GM19395 (cell line): ENCODE data around the gene GNAQ.

Source experiments
- ATAC-seq: cut with Tn5 transposase; IDR thresholded peaks from one replicate; pipeline ENCODE4 v1.9.1; 2021; ENCODE audit warnings: mild to moderate bottlenecking, moderate library complexity; ENCODE audit not compliant: unreplicated experiment

GNAQ gene

DNA sequence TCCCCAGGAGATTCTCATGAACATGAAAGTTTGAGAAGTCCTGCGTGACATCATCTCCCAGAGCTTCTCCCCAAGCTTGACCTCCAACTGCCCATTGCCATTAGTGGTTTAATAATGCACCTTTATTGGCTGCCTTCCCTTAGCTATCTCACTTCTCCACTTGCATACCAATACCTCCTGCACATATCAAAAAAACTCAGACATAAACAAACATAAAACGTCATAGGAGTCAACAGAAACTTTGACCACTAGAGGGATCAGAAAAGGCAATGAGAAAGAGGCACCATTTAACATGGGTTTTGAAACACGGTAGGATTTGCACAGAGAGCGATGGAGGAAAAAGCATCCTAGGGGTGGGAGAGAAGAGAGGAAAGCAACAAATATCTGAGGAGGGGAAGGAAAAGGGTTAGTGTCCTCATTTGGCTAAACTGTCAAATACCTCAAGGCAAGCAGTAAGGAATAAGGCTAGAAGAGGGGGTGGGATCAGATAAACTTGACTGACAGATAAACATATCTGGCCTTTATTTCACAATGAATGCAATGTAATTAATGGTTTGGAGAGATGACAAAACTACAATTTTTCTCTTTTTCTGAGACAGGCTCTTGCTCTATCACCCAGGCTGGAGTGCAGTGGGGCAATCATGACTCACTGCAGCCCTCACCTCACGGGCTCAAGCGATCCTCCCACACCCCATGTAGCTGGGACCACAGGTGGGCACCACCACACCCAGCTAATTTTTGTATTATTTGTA lies 27.0 kb downstream of the GNAQ start:
- no peak for ATAC-seq

- no peak for ATAC-seq
These were observed 27.9 kb downstream of the GNAQ start for GRCh38 chr9:78003730-78004129.

GRCh38 chr9:78001946-78002731 lies 29.5 kb downstream of the GNAQ start:
- ATAC-seq = no peak

DNA sequence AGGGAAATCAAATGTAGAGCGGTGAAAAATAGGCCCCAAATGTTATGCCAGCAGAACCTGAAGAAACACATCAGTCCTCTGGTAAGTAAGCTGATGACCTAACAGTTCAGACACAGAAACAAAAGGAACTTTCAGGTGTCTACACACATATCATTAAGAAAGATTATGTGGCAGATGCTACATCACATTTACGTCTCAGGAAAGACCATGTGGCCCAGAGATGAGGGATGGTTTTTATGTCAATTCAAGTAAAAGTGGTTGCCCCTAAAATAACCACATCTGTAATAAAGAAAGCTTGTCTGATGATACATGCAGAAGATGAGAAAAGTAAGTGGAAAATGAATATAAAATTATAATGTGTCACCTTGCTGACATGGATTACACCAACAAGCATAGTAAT lies 31.4 kb downstream of the GNAQ start:
- no peak for ATAC-seq

- ATAC-seq = no peak
These were observed 32.4 kb downstream of the GNAQ start for GRCh38 chr9:77999231-77999631.

GRCh38 chr9:77997611-77998284 lies 33.9 kb downstream of the GNAQ start:
- no peak for ATAC-seq

DNA sequence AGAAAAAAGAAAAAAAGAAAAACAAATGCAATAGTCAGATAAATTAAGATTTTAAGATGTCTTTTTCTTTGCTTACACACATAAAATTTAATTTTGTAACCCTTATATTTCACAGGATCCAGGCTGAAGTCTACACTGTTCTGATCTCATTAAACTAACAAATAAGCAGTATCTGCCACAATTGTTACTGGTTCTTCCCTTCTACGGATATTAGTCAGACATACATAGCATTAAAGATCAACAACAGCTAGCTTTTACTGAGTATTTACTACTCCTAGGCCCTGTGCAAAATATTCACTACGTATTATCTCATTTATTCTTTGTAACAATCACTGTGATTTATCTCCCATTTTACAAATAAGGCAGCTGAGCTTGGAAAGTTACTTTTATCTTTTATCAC lies 34.9 kb downstream of the GNAQ start:
- no peak for ATAC-seq

DNA sequence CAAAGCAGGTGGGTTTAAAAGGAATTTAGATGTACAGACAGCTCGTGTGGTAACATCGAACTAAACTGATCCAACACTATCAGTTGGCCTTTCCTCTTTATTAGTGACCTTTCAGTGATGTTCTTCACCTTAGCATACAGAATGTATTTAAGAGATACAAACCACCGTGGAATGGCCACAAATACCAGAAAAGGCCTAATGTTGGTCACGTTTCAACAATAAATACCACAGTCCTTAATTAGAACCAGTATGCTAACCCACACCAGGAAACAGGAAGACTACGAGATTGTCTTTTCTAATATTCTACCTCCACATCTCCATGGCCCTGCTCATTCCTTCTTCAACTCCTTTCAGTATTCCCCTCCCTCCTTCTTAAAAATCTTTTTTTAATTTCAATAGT lies 40.4 kb downstream of the GNAQ start:
- ATAC-seq = no peak

DNA sequence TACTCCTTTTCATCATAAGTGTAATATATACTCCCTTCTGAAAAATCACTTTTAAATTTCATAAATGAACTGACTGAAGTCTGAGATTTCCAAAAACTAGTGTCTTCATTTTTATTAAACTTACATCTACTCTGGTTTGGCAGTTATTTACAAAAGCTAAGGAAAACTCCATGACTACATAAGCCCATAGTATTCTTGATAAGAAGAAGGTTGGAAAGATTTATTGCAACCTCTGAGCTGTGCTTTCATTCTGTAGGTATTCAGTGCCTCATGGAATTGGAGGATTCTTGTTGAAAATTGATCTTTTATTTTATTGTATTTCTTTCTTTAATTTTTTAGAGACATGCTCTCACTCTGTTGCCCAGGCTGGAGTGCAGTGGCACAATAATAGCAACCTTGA lies 41.7 kb downstream of the GNAQ start:
- ATAC-seq = no peak

GRCh38 chr9:77989458-77989857 lies 42.2 kb downstream of the GNAQ start:
- ATAC-seq = no peak

DNA sequence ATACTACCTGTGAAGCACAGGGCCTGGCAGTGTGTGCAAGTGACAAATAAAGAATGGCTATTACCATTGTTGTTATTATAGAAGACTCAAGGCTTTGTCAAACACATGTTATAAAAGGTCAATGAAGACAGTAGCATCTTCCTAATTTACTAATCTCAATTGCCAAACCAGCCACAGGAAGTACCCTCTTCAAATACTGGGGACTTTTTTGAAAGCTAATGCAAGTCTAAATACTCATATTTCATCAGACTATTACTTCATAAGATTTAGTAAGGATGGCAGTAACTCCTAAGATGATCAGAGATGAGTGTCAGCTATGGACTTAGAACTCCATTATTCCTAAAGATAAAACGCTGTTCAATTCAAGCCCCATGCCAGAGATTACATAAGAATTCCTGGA lies 43.0 kb downstream of the GNAQ start:
- no peak for ATAC-seq

- ATAC-seq = no peak
These were observed 43.6 kb downstream of the GNAQ start for GRCh38 chr9:77987880-77988525.

GRCh38 chr9:77987081-77987656 lies 44.4 kb downstream of the GNAQ start:
- ATAC-seq = no peak

GRCh38 chr9:77985996-77986395 lies 45.6 kb downstream of the GNAQ start:
- no peak for ATAC-seq

- no peak for ATAC-seq
These were observed 48.3 kb downstream of the GNAQ start for GRCh38 chr9:77983320-77983662.

DNA sequence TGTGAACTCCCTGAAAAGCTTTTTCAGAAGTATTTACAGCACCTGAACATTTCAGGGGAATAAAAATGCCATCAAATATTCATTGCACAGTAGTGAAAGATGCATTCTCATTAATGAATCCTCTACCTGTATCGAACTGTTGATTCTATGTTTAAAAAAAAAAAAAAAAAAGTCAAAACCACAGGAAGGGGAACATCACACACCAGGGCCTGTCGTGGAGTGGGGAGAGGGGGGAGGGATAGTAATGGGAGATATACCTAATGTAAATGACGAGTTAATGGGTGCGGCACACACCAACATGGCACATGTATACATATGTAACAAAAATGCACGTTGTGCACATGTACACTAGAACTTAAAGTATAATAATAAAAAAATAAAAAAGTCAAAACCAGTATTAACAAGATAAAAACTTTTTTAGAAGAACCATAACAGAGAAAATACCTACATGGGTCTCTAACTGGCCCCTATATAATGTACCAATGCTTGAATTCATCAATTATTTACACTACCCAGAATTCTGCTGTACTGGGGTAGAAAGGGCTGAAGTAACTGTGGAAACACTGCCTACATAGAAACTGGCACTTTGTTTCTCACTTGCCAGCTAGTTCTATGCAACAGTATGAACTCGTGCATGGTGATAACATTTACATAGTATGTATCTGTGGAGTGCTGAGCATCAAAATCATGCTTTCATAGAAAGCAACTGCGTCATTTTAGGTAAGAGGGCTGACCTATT lies 48.9 kb downstream of the GNAQ start:
- ATAC-seq = no peak

DNA sequence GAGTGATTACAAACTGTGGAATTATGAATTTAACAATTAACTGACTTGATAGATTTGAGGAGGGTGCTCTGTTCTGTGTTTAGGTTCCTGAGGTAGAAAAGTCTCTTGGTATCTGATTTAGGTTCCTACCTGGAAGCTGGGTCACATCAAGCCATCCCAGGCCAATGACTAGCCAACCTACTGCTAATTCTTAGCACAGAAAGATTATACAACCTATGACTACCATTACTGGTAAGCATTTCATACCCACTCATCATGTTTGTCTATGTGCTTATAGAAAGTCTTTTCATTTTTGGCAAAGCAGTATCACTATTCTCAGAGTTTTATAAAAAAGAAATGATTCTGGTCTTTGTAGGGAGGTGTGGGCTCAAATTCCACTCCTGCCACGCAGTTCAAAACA lies 49.7 kb downstream of the GNAQ start:
- no peak for ATAC-seq

DNA sequence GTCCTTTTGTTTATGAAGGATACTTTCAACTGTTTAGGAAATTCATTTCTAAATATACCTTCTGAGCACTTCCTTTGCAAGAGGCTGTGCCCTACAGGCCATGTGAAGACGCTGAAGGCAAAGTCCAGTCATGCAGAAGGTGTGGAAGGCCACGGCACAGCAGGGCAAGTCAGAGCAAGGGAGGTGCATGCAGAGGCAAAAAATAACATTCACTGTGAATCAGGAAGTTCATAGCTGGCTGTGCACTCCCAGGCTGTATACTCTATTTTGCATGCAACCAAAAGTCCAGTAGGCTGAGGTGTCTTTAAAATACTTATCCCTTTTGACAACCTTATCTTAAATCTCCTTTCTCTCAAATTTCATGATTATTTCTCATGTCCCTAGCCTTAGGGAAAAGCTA lies 50.3 kb downstream of the GNAQ start:
- no peak for ATAC-seq

GRCh38 chr9:77980622-77981021 lies 51.0 kb downstream of the GNAQ start:
- no peak for ATAC-seq

DNA sequence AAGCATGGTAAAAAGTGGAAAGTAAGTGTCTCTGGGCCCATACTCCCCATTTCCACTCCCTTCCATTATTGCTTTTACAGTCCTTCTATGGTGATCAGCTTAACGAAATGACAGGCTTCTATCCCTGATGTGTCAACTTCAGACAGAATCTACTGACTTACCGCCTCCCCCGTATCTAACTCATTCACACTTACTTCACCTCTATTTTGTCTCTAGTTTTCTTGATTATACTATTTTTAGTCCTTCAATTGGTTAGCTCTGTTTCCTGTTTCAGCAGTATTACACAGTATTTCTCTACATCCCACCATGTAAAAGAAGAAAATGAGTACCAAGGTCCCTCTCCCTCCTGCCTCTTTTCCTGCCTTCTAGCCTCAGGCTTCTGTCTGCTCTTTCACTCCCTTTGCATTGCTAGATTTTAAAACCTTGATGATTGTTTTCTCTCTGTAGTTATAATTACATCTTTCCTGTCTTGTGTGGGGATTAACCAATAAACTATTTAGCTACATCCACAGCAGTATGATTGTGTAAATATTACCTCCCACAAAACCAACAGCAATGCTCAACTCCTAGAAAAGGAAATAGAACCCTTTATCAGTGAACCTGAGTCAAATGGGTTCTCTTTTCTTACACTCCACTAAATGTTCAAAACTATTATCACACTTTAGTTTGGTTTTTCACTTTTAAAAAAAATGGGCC lies 53.4 kb downstream of the GNAQ start:
- no peak for ATAC-seq
